HepG2 (cell line): ENCODE results near the gene LIMS2.

Experiments
- TF ChIP-seq, protein P1 (sequence below): sonication (generic); formaldehyde crosslinking; IDR thresholded peaks from 2 replicates; pipeline ENCODE4 v1.4.0; 2020; ENCODE audit warnings: missing genetic modification reagents
- TF ChIP-seq, protein P2 (sequence below): sonication (generic); formaldehyde crosslinking; IDR thresholded peaks from 2 replicates; pipeline ENCODE4 v1.5.1; 2020; ENCODE audit warnings: missing genetic modification reagents, mild to moderate bottlenecking, borderline replicate concordance
- TF ChIP-seq, protein P3 (sequence below): sonication (generic); formaldehyde crosslinking; IDR thresholded peaks from 2 replicates; pipeline ENCODE4 v1.4.0; 2020; ENCODE audit warnings: missing genetic modification reagents

DNA sequence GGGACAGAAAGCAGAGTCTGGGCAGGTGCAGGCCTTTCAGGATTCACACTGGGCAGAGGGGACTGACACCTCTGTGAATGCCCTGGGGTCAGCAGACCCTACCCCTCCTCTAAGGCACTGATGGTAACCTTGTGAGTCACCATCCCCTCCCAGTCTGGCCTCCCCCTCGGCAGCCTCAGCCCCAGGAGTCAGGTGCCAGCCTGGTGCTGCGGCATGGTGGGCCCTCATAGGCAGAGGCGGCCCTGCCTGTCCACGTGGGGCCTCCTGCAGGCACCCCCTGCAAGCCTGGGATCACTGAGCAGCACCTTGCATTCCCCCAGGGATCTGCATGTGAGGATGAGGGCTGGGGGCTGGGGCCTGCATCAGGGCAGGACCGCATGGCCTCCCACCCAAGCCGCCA, 34.2 kb downstream of the LIMS2 start:
- TF ChIP-seq, protein P1, sequence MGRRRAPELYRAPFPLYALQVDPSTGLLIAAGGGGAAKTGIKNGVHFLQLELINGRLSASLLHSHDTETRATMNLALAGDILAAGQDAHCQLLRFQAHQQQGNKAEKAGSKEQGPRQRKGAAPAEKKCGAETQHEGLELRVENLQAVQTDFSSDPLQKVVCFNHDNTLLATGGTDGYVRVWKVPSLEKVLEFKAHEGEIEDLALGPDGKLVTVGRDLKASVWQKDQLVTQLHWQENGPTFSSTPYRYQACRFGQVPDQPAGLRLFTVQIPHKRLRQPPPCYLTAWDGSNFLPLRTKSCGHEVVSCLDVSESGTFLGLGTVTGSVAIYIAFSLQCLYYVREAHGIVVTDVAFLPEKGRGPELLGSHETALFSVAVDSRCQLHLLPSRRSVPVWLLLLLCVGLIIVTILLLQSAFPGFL = no peak
- TF ChIP-seq, protein P2, sequence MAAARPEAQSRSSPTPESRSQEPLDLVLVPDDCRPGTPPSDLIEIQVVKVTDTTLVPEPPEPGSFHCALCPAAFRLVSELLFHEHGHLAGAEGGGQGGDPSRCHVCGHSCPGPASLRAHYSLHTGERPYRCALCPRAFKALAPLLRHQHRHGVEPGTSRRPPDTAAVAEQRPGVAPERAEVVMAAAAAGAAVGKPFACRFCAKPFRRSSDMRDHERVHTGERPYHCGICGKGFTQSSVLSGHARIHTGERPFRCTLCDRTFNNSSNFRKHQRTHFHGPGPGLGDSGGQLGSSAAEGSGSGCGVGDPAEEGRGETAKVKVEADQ = no peak
- TF ChIP-seq, protein P3, sequence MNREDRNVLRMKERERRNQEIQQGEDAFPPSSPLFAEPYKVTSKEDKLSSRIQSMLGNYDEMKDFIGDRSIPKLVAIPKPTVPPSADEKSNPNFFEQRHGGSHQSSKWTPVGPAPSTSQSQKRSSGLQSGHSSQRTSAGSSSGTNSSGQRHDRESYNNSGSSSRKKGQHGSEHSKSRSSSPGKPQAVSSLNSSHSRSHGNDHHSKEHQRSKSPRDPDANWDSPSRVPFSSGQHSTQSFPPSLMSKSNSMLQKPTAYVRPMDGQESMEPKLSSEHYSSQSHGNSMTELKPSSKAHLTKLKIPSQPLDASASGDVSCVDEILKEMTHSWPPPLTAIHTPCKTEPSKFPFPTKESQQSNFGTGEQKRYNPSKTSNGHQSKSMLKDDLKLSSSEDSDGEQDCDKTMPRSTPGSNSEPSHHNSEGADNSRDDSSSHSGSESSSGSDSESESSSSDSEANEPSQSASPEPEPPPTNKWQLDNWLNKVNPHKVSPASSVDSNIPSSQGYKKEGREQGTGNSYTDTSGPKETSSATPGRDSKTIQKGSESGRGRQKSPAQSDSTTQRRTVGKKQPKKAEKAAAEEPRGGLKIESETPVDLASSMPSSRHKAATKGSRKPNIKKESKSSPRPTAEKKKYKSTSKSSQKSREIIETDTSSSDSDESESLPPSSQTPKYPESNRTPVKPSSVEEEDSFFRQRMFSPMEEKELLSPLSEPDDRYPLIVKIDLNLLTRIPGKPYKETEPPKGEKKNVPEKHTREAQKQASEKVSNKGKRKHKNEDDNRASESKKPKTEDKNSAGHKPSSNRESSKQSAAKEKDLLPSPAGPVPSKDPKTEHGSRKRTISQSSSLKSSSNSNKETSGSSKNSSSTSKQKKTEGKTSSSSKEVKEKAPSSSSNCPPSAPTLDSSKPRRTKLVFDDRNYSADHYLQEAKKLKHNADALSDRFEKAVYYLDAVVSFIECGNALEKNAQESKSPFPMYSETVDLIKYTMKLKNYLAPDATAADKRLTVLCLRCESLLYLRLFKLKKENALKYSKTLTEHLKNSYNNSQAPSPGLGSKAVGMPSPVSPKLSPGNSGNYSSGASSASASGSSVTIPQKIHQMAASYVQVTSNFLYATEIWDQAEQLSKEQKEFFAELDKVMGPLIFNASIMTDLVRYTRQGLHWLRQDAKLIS (CRISPR knock-in tag) = no peak
